HCT116 (cell line): ENCODE measurements around the gene SPTBN4.

Experiments
- TF ChIP-seq, protein P1 (sequence below), 3 experiments: fragments of 200-600 bp in 1 of 3; sonication (generic) in 1 of 3; IDR thresholded peaks in 2 of 3; conservative IDR thresholded peaks in 1 of 3; 2 replicates each; pipeline ENCODE4 v1.5.1; 2012 to 2017; ENCODE audit warnings: low read depth in 2 of 3, low read length in 2 of 3, antibody characterized with exemption in 1 of 3, borderline replicate concordance in 1 of 3, control low read depth in 1 of 3, mild to moderate bottlenecking in 1 of 3, mixed read lengths in 1 of 3, mixed run types in 1 of 3, moderate library complexity in 1 of 3; ENCODE audit not compliant: insufficient read depth in 1 of 3
- TF ChIP-seq, protein P2 (sequence below): IDR thresholded peaks from 2 replicates; pipeline ENCODE4 v1.6.1; 2012

DNA sequence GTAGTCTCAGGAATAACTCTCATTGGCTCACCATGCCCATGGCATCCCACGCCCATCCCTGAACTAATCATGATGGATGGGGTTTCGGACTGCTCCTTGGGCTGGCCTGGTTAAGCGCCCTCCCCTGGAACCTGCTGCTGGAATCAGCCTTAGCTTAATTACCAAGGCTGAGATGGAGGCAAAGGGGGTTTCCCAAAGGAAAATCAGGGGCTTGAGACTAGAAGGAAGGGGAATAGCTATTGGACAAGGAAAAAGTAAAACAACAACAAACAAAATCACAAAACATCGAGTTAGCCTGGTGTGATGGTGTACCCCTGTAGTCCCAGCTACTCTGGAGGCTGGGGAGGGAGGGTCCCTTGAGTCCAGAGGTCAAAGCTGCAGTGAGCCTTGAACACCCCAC, 84.2 kb downstream of the SPTBN4 start:
- TF ChIP-seq, protein P1, sequence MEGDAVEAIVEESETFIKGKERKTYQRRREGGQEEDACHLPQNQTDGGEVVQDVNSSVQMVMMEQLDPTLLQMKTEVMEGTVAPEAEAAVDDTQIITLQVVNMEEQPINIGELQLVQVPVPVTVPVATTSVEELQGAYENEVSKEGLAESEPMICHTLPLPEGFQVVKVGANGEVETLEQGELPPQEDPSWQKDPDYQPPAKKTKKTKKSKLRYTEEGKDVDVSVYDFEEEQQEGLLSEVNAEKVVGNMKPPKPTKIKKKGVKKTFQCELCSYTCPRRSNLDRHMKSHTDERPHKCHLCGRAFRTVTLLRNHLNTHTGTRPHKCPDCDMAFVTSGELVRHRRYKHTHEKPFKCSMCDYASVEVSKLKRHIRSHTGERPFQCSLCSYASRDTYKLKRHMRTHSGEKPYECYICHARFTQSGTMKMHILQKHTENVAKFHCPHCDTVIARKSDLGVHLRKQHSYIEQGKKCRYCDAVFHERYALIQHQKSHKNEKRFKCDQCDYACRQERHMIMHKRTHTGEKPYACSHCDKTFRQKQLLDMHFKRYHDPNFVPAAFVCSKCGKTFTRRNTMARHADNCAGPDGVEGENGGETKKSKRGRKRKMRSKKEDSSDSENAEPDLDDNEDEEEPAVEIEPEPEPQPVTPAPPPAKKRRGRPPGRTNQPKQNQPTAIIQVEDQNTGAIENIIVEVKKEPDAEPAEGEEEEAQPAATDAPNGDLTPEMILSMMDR (IDR thresholded peaks at IDR 0.05 in 2 of 3, conservative IDR thresholded peaks at IDR 0.05 in 1 of 3; ENCODE audit: borderline replicate concordance in 1 of 3, insufficient read depth in 1 of 3, low read depth in 2 of 3, low read length in 2 of 3): no peak
- TF ChIP-seq, protein P2, sequence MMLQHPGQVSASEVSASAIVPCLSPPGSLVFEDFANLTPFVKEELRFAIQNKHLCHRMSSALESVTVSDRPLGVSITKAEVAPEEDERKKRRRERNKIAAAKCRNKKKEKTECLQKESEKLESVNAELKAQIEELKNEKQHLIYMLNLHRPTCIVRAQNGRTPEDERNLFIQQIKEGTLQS: no peak
